Duodenal mucosa (tissue), 2 donors: Measurements from ENCODE around the gene CNIH2.
A peak's percentile ranks its signal among the peaks of the same experiment; 100 is the strongest.

ENCODE experiments used
- H3K27ac ChIP-seq: one replicate; pipeline ENCODE4 v1.7.0; 2013; ENCODE audit warnings: low read depth, low read length
- H3K27me3 ChIP-seq, 2 donors: one replicate each; pipeline ENCODE4 v1.7.0; 2013; ENCODE audit warnings: low read length in 2 of 2, control low read depth in 1 of 2; ENCODE audit not compliant: insufficient read depth in 2 of 2, control insufficient read depth in 1 of 2
- H3K36me3 ChIP-seq, 2 donors: one replicate each; pipeline ENCODE4 v1.7.0; 2013; ENCODE audit warnings: low read length in 2 of 2, control low read depth in 1 of 2; ENCODE audit not compliant: insufficient read depth in 2 of 2, control insufficient read depth in 1 of 2
- H3K4me1 ChIP-seq, 2 donors: one replicate each; pipeline ENCODE4 v1.7.0; 2013; ENCODE audit warnings: low read length in 2 of 2, control low read depth in 1 of 2; ENCODE audit not compliant: insufficient read depth in 2 of 2, control insufficient read depth in 1 of 2
- H3K4me3 ChIP-seq, 2 donors: one replicate each; pipeline ENCODE4 v1.7.0; 2013; ENCODE audit warnings: low read length in 2 of 2, low read depth in 1 of 2
- H3K9ac ChIP-seq, 2 donors: one replicate each; pipeline ENCODE4 v1.7.0; 2013; ENCODE audit warnings: low read length in 2 of 2, low read depth in 1 of 2
- H3K9me3 ChIP-seq, 2 donors: one replicate each; pipeline ENCODE4 v1.7.0; 2013; ENCODE audit warnings: low read length in 2 of 2, control low read depth in 1 of 2; ENCODE audit not compliant: control insufficient read depth in 1 of 2

The CNIH2 gene

GRCh38 chr11:66265531-66266377 is 12.2 kb upstream of the CNIH2 start:
- Histone ChIP-seq H3K36me3 (peaks cover 16 to 40% of the 10 kb centered on the region in 2 donors), H3K27me3 (no peaks in the 10 kb centered on the region), H3K9me3 (no peaks in the 10 kb centered on the region), H3K27ac (no peak overlapping the region), H3K4me1 (peaks cover 17 to 21% of the 10 kb centered on the region in 2 donors), H3K4me3 (no peak overlapping the region), H3K9ac (no peak overlapping the region)

- Histone ChIP-seq H3K36me3 (peaks cover 16 to 40% of the 10 kb centered on the region in 2 donors), H3K27ac (peak overlapping the region; percentile 6), H3K4me3 (peak overlapping the region in 1 of 2 donors; percentile 73)
Measured at GRCh38 chr11:66266378-66267038, 11.5 kb upstream of the CNIH2 start.

GRCh38 chr11:66267039-66267378 is 11.0 kb upstream of the CNIH2 start:
- no peaks in the 10 kb centered on the region for H3K9me3 ChIP-seq
- peak overlapping the region; percentile 25 for H3K9ac ChIP-seq
- H3K36me3 ChIP-seq = peaks cover 21 to 40% of the 10 kb centered on the region in 2 donors
- H3K27me3 ChIP-seq = no peaks in the 10 kb centered on the region
- H3K4me1 ChIP-seq = peaks cover 18 to 21% of the 10 kb centered on the region in 2 donors
- H3K27ac ChIP-seq = no peak overlapping the region
- peak overlapping the region; percentile 68 to 73 for H3K4me3 ChIP-seq

More at GRCh38 chr11:66266378-66267038, 11.5 kb upstream of the CNIH2 start:
- H3K9me3 ChIP-seq = no peaks in the 10 kb centered on the region
- peak overlapping the region in 1 of 2 donors; percentile 25 for H3K9ac ChIP-seq
- peaks cover 18 to 21% of the 10 kb centered on the region in 2 donors for H3K4me1 ChIP-seq
- no peaks in the 10 kb centered on the region for H3K27me3 ChIP-seq

- H3K9me3 ChIP-seq = no peaks in the 10 kb centered on the region
- peaks cover 21 to 40% of the 10 kb centered on the region in 2 donors for H3K36me3 ChIP-seq
- no peaks in the 10 kb centered on the region for H3K27me3 ChIP-seq
- H3K4me3 ChIP-seq = peak overlapping the region; percentile 73 to 76
- peaks cover 18 to 21% of the 10 kb centered on the region in 2 donors for H3K4me1 ChIP-seq
- H3K27ac ChIP-seq = peak overlapping the region; percentile 86
- H3K9ac ChIP-seq = peak overlapping the region; percentile 86 to 94
Measured at GRCh38 chr11:66267379-66268243, 10.4 kb upstream of the CNIH2 start.

- Histone ChIP-seq H3K36me3 (peaks cover 23 to 40% of the 10 kb centered on the region in 2 donors), H3K9ac (peak within 1 kb of the TSS; percentile 86 to 94), H3K4me3 (peak within 1 kb of the TSS; percentile 87 to 92), H3K4me1 (peaks cover 18 to 21% of the 10 kb centered on the region in 2 donors), H3K27ac (peak within 1 kb of the TSS; percentile 98), H3K9me3 (no peaks in the 10 kb centered on the region), H3K27me3 (no peaks in the 10 kb centered on the region)
Measured at GRCh38 chr11:66268244-66268951, 9.6 kb upstream of the CNIH2 start, which contains the start of gene RAB1B. TSS of gene RAB1B (plus strand) at chr11:66268639. CDS start at chr11:66268680, 41 bp downstream.

GRCh38 chr11:66268952-66269905 is 8.7 kb upstream of the CNIH2 start:
- Histone ChIP-seq H3K36me3 (peaks cover 27 to 41% of the 10 kb centered on the region in 2 donors), H3K27ac (peak overlapping the region; percentile 98), H3K9ac (peak overlapping the region; percentile 86 to 94), H3K9me3 (no peaks in the 10 kb centered on the region), H3K4me1 (peaks cover 18 to 21% of the 10 kb centered on the region in 2 donors), H3K4me3 (peak overlapping the region; percentile 87 to 92), H3K27me3 (no peaks in the 10 kb centered on the region)

- H3K36me3 ChIP-seq = peaks cover 35 to 57% of the 10 kb centered on the region in 2 donors
- H3K4me3 ChIP-seq = no peak overlapping the region
- H3K4me1 ChIP-seq = peaks cover 11 to 17% of the 10 kb centered on the region in 2 donors
- H3K27me3 ChIP-seq = no peaks in the 10 kb centered on the region
- no peak overlapping the region for H3K27ac ChIP-seq
- H3K9me3 ChIP-seq = no peaks in the 10 kb centered on the region
- H3K9ac ChIP-seq = no peak overlapping the region
Measured at GRCh38 chr11:66271816-66272215, 6.2 kb upstream of the CNIH2 start.

- Histone ChIP-seq H3K9ac (no peak overlapping the region), H3K4me3 (no peak overlapping the region), H3K27me3 (no peaks in the 10 kb centered on the region), H3K4me1 (peaks cover 9 to 15% of the 10 kb centered on the region in 2 donors), H3K27ac (no peak overlapping the region), H3K9me3 (no peaks in the 10 kb centered on the region), H3K36me3 (peaks cover 35 to 57% of the 10 kb centered on the region in 2 donors)
Measured at GRCh38 chr11:66272596-66272995, 5.4 kb upstream of the CNIH2 start.
